ENCODE results near the gene C1orf210. TPM values are rescaled to one million over a fixed set of nuclear protein-coding genes. Genes with fewer than 3 reads are reported as not detected.

C1orf210 gene
- total RNA-seq, 1 experiment from 2014 or later = 5.9 TPM

DNA sequence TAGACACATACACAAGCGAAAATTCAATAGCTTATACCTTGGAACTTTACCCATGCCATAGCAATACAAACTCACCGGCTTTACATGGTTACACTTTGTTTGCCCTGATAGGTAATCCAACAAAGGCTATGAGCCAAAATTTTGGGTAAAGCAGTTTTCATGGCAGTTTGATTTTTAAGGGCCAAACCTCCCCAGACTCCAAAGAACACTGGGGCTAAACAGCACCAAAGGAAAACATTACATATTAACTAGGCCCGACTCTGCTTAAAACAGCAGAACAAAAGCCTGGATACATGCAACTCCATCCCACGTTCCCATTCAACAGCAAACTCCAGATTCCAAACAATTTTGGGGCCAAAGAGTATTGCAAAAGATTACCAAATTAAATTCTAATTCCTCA, 19.9 kb downstream of the C1orf210 start:
- Histone ChIP-seq H4K20me1 (ENCODE audit: control insufficient read depth, insufficient read depth, insufficient read length) (no peaks in the 10 kb centered on the region), H2BK20ac (ENCODE audit: low read depth, low read length, poor library complexity, severe bottlenecking) (no peak overlapping the region), H3K79me2 (ENCODE audit: insufficient read depth, low read length) (no peaks in the 10 kb centered on the region), H3K79me1 (ENCODE audit: insufficient read depth, low read depth, low read length, poor library complexity, severe bottlenecking) (no peaks in the 10 kb centered on the region), H3K9me3 (ENCODE audit: control insufficient read depth, low read depth, low read length) (peaks cover 3% of the 10 kb centered on the region), H3K9ac (ENCODE audit: extremely low read depth, insufficient read length, low read length) (no peak overlapping the region), H2AK5ac (ENCODE audit: insufficient read length, low read length) (no peak overlapping the region), H3T11ph (ENCODE audit: low read length) (no peak overlapping the region), H3K4me1 (ENCODE audit: insufficient read depth, low read length) (no peaks in the 10 kb centered on the region; the same call in 1 of the 2 replicates), H3K56ac (ENCODE audit: insufficient read length, low read depth, low read length) (no peak overlapping the region), H3K14ac (ENCODE audit: insufficient read depth, low read length) (no peak overlapping the region), H4K5ac (ENCODE audit: insufficient read length, low read depth, low read length) (no peak overlapping the region), H4K91ac (ENCODE audit: insufficient read length, low read depth, low read length) (no peak overlapping the region), H3K27me3 (ENCODE audit: insufficient read depth, low read length) (no peaks in the 10 kb centered on the region), H3K18ac (ENCODE audit: insufficient read length, low read depth, low read length) (no peak overlapping the region), H2BK120ac (ENCODE audit: low read depth, low read length, poor library complexity, severe bottlenecking) (no peak overlapping the region), H3K23me2 (ENCODE audit: insufficient read length, low read depth, low read length, poor library complexity, severe bottlenecking) (no peaks in the 10 kb centered on the region), H3K4ac (ENCODE audit: low read depth, low read length) (no peak overlapping the region), H2AFZ (ENCODE audit: low read length) (no peak overlapping the region), H3K4me2 (ENCODE audit: insufficient read depth, insufficient read length, low read length) (no peak overlapping the region), H2BK5ac (ENCODE audit: insufficient read length, low read length) (no peak overlapping the region), H2BK12ac (ENCODE audit: insufficient read length, low read depth, low read length) (no peak overlapping the region), H2BK15ac (ENCODE audit: low read depth, low read length) (no peak overlapping the region), H4K8ac (replicated peaks; ENCODE audit: insufficient read length, low read depth, low read length) (no peak overlapping the region), H3K23ac (ENCODE audit: insufficient read length, low read depth, low read length) (no peak overlapping the region), H3K27ac (ENCODE audit: insufficient read length, low read depth, low read length) (no peak overlapping the region)
- H3K9me3 Mint-ChIP-seq = peaks cover 42 to 49% of the 10 kb centered on the region in 2 experiments
- DNase-seq = no peak
- H3K4me3 Mint-ChIP-seq = no peak overlapping the region; a peak in 1 of 5 replicates
- WGBS (ENCODE audit: extremely low coverage, insufficient read length, low lambda C conversion rate) = no CpG with 5 or more reads among the region's 4 CpGs
- TF ChIP-seq, protein P1, sequence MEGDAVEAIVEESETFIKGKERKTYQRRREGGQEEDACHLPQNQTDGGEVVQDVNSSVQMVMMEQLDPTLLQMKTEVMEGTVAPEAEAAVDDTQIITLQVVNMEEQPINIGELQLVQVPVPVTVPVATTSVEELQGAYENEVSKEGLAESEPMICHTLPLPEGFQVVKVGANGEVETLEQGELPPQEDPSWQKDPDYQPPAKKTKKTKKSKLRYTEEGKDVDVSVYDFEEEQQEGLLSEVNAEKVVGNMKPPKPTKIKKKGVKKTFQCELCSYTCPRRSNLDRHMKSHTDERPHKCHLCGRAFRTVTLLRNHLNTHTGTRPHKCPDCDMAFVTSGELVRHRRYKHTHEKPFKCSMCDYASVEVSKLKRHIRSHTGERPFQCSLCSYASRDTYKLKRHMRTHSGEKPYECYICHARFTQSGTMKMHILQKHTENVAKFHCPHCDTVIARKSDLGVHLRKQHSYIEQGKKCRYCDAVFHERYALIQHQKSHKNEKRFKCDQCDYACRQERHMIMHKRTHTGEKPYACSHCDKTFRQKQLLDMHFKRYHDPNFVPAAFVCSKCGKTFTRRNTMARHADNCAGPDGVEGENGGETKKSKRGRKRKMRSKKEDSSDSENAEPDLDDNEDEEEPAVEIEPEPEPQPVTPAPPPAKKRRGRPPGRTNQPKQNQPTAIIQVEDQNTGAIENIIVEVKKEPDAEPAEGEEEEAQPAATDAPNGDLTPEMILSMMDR (conservative IDR thresholded peaks at IDR 0.05) = no peak
- no peak overlapping the region for H3K27ac Mint-ChIP-seq
- peaks cover 11 to 12% of the 10 kb centered on the region in 2 experiments for H3K4me1 Mint-ChIP-seq
- peaks cover 7% of the 10 kb centered on the region for H3K27me3 Mint-ChIP-seq (ENCODE audit: low read depth)
- peaks cover 19 to 35% (median 32%) of the 10 kb centered on the region in 3 experiments for H3K36me3 Mint-ChIP-seq (ENCODE audit: insufficient read depth in 1 of 3, low read depth in 3 of 3)

Data from H9 (cell line).